ENCODE measurements around the gene IL12B.

IL12B gene

DNA sequence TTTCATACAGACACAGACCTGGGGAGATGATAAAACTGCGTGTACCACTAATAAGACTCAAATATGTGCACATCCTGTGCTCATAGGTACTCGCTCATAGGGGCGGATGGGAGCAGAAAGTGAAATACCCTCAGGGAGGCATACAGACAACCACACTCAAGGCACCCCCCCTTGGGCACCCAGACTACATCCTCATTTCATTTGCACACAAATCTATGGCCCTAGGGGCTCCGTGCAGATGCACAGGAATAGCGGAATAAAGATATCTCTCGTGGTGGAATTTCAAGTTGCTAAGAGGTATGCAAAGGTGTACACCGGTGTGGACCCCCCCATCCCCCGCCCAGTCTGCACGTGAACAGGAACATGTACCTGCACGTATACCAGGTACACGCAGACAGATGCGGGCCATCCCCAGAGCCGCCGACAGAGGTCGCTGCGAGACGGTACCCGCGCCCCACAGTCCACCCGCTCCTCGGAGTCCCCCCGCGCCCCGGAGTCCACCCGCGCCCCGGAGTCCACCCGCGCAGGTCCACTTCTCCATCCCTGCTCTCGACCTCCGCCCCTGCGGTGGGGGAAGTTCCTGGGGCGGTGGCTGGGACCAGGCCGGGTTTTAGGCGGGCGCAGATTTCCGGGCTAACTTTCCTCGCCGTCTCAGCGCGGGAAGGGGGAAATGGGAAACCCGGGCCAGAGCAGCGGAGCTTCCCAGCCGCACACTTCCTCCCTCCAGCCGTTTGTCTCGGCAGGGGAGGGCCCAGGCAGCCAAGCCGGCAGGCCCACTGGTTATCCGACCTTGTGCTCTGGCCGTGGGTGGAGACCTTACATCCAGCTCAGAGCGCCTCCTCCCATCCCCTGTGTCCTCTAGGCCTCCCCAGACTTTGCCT lies 1.0 kb upstream of the IL12B start:
- TF ChIP-seq, protein P1, sequence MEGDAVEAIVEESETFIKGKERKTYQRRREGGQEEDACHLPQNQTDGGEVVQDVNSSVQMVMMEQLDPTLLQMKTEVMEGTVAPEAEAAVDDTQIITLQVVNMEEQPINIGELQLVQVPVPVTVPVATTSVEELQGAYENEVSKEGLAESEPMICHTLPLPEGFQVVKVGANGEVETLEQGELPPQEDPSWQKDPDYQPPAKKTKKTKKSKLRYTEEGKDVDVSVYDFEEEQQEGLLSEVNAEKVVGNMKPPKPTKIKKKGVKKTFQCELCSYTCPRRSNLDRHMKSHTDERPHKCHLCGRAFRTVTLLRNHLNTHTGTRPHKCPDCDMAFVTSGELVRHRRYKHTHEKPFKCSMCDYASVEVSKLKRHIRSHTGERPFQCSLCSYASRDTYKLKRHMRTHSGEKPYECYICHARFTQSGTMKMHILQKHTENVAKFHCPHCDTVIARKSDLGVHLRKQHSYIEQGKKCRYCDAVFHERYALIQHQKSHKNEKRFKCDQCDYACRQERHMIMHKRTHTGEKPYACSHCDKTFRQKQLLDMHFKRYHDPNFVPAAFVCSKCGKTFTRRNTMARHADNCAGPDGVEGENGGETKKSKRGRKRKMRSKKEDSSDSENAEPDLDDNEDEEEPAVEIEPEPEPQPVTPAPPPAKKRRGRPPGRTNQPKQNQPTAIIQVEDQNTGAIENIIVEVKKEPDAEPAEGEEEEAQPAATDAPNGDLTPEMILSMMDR (IDR thresholded peaks at IDR 0.05; ENCODE audit: low read depth, low read length), result peak; percentile 78
- peak; percentile 43 to 54 for DNase-seq (ENCODE audit: low read depth in 2 of 2)
- peak overlapping the region; percentile 49 to 52 for H3K4me3 ChIP-seq (replicated peaks in 1 of 2; ENCODE audit: low read depth in 2 of 2, low read length in 2 of 2)

- TF ChIP-seq, protein P1 (IDR thresholded peaks at IDR 0.05; ENCODE audit: low read depth, low read length), result no peak
- no peak overlapping the region for H3K4me3 ChIP-seq (replicated peaks in 1 of 2; ENCODE audit: low read depth in 2 of 2, low read length in 2 of 2)
Measured at GRCh38 chr5:159324986-159325385, 5.3 kb downstream of the IL12B start.

GRCh38 chr5:159324102-159324755 lies 6.1 kb downstream of the IL12B start:
- no peak overlapping the region for H3K4me3 ChIP-seq (replicated peaks in 1 of 2; ENCODE audit: low read depth in 2 of 2, low read length in 2 of 2)
- TF ChIP-seq, protein P1 (IDR thresholded peaks at IDR 0.05; ENCODE audit: low read depth, low read length), result no peak
- peak; percentile 24 to 67 for DNase-seq (ENCODE audit: low read depth in 2 of 2)

More at GRCh38 chr5:159324986-159325385, 5.3 kb downstream of the IL12B start:
- no peak for DNase-seq (ENCODE audit: low read depth in 2 of 2)

- H3K4me3 ChIP-seq (replicated peaks in 1 of 2; ENCODE audit: low read depth in 2 of 2, low read length in 2 of 2), result no peak overlapping the region
- TF ChIP-seq, protein P1 (IDR thresholded peaks at IDR 0.05; ENCODE audit: low read depth, low read length), result no peak
- no peak for DNase-seq (ENCODE audit: low read depth in 2 of 2)
Measured at GRCh38 chr5:159322180-159322579, 8.1 kb downstream of the IL12B start.

GRCh38 chr5:159319832-159320231 lies 10.5 kb downstream of the IL12B start:
- H3K4me3 ChIP-seq (replicated peaks in 1 of 2; ENCODE audit: low read depth in 2 of 2, low read length in 2 of 2), result no peak overlapping the region
- no peak for DNase-seq (ENCODE audit: low read depth in 2 of 2)
- TF ChIP-seq, protein P1 (IDR thresholded peaks at IDR 0.05; ENCODE audit: low read depth, low read length), result no peak

DNA sequence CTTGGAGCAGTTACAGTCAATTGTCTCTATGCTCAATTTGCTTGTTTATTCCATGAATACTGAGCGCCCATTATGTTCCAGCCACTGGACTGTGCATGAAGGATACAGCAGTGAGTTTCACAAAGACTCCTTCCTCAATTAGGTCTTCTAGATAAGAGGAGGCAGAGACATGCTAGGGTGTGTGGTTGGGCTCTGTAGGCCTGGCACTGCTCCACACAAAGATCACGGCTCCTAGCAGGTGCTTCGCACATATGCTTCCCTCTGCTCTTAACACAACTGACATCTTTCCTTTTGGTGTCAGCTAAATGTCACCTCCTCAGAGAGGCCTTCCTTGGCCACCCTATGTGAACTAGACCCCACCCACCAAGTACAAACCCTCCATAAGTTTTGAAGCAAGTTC lies 10.9 kb downstream of the IL12B start:
- H3K4me3 ChIP-seq (replicated peaks in 1 of 2; ENCODE audit: low read depth in 2 of 2, low read length in 2 of 2), result no peak overlapping the region
- TF ChIP-seq, protein P1 (IDR thresholded peaks at IDR 0.05; ENCODE audit: low read depth, low read length), result no peak
- DNase-seq (ENCODE audit: low read depth in 2 of 2), result no peak

Data from cardiac fibroblast (primary cell).